NCI-H524 treated with DMSO at 0.1 percent for 48 hours (cell line): Measurements from ENCODE around the gene NR4A3.
A peak's percentile ranks its signal among the peaks of the same experiment; 100 is the strongest.
"Not testable (repeated sequence)": the region's sequence is repeated elsewhere in the genome, so short reads cannot be mapped to it uniquely, and the experiment has no call there.

Experiments used
- DNase-seq: peaks from one replicate; lab custom pipeline; 2025; lab: John Stamatoyannopoulos, UW

The NR4A3 gene

GRCh38 chr9:99821396-99822108 lies at the start of gene NR4A3:
Gene NR4A3 (plus strand): TSS chr9:99821885. CDS start chr9:99828043, 6,158 bp downstream.
- peak; percentile 71 for DNase-seq

GRCh38 chr9:99773468-99774138 lies 48.1 kb upstream of the NR4A3 start:
- no peak for DNase-seq

GRCh38 chr9:99778308-99778707 lies 43.4 kb upstream of the NR4A3 start:
- no peak for DNase-seq

- DNase-seq = no peak
These were observed 42.8 kb upstream of the NR4A3 start for GRCh38 chr9:99778836-99779235.

- no peak for DNase-seq
These were observed 42.4 kb upstream of the NR4A3 start for GRCh38 chr9:99779277-99779676.

GRCh38 chr9:99782349-99782748 lies 39.3 kb upstream of the NR4A3 start:
- not testable (repeated sequence) for DNase-seq

- DNase-seq = no peak
These were observed 38.5 kb upstream of the NR4A3 start for GRCh38 chr9:99782962-99783718.

- DNase-seq = no peak
These were observed 37.9 kb upstream of the NR4A3 start for GRCh38 chr9:99783799-99784198.

GRCh38 chr9:99785010-99785590 lies 36.6 kb upstream of the NR4A3 start:
- no peak for DNase-seq

GRCh38 chr9:99787556-99787955 lies 34.1 kb upstream of the NR4A3 start:
- DNase-seq = no peak

- no peak for DNase-seq
These were observed 28.2 kb upstream of the NR4A3 start for GRCh38 chr9:99793528-99793927.

- no peak for DNase-seq
These were observed 25.5 kb upstream of the NR4A3 start for GRCh38 chr9:99796231-99796630.

- DNase-seq = no peak
These were observed 19.9 kb upstream of the NR4A3 start for GRCh38 chr9:99801775-99802174.

- no peak for DNase-seq
These were observed 18.0 kb upstream of the NR4A3 start for GRCh38 chr9:99803694-99804093.

- peak; percentile 14 for DNase-seq
These were observed 14.3 kb upstream of the NR4A3 start for GRCh38 chr9:99807276-99807852.

GRCh38 chr9:99807956-99808355 lies 13.7 kb upstream of the NR4A3 start:
- DNase-seq = no peak

- no peak for DNase-seq
These were observed 13.2 kb upstream of the NR4A3 start for GRCh38 chr9:99808454-99808853.

GRCh38 chr9:99809586-99810319 lies 11.9 kb upstream of the NR4A3 start:
- no peak for DNase-seq

- DNase-seq = no peak
These were observed 10.5 kb upstream of the NR4A3 start for GRCh38 chr9:99811172-99811571.

GRCh38 chr9:99811598-99812383 lies 9.9 kb upstream of the NR4A3 start:
- no peak for DNase-seq

- no peak for DNase-seq
These were observed 7.9 kb upstream of the NR4A3 start for GRCh38 chr9:99813739-99814138.
